Measurements from ENCODE around the gene IGFL1.

- TF ChIP-seq EZH2 (IDR thresholded peaks at IDR 0.05; ENCODE audit: borderline replicate concordance, low read length) (no peak), CTCF (conservative IDR thresholded peaks at IDR 0.05 in 1 of 2, IDR thresholded peaks at IDR 0.05 in 1 of 2; ENCODE audit: extremely low read depth in 1 of 2, insufficient read depth in 1 of 2, low read depth in 1 of 2, low read length in 2 of 2) (no peak)
Measured at GRCh38 chr19:46198756-46199155, 30.8 kb upstream of the IGFL1 start.

Measured in mammary epithelial cell (primary cell).